Nephron progenitor cell (in vitro differentiated cells): ENCODE results near the gene MAPK8IP3.

Experiments
- DNase-seq: peaks from one replicate; pipeline ENCODE4 v3.0.0; 2021
- H3K27ac Mint-ChIP-seq: 2 replicates; pipeline ENCODE4 v1.8.0; 2021; ENCODE audit warnings: mild to moderate bottlenecking, moderate library complexity, mixed read lengths
- H3K27me3 Mint-ChIP-seq: 2 replicates; pipeline ENCODE4 v1.8.0; 2021; ENCODE audit warnings: mild to moderate bottlenecking, low read depth, mixed read lengths; ENCODE audit not compliant: poor library complexity
- H3K36me3 Mint-ChIP-seq: 2 replicates; pipeline ENCODE4 v1.8.0; 2021; ENCODE audit warnings: low read depth, mixed read lengths
- H3K4me1 Mint-ChIP-seq: 2 replicates; pipeline ENCODE4 v1.8.0; 2021; ENCODE audit warnings: mixed read lengths
- H3K4me3 Mint-ChIP-seq: 2 replicates; pipeline ENCODE4 v1.8.0; 2021; ENCODE audit warnings: mild to moderate bottlenecking, moderate library complexity, mixed read lengths
- H3K9me3 Mint-ChIP-seq: 2 replicates; pipeline ENCODE4 v1.8.0; 2021; ENCODE audit warnings: mild to moderate bottlenecking, moderate library complexity, mixed read lengths
- TF ChIP-seq, protein P1 (sequence below): fragments of 200-600 bp; sonication (generic); IDR thresholded peaks from 2 replicates; pipeline ENCODE4 v1.5.0; 2021; ENCODE audit warnings: antibody characterized with exemption

Gene MAPK8IP3

DNA sequence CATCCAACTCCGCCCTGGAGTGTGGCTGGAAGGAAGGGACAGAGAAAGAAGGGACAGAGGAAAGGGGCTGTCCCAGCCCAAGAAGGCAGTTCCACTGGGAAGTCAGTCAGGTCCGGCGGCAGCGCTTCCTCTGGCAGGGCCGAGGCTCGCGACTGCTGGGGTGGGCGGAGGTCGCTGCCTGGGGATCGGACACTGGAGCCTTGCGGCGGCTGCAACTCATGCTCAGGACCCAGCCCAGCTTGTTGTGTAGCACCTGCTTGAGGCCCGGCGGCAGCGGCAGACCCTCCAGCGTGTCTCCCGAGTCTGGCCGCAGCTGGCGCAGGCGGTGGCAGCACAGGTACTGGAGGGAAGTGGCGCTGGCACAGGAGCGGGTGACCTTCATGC is 71.0 kb downstream of the MAPK8IP3 start:
- TF ChIP-seq, protein P1, sequence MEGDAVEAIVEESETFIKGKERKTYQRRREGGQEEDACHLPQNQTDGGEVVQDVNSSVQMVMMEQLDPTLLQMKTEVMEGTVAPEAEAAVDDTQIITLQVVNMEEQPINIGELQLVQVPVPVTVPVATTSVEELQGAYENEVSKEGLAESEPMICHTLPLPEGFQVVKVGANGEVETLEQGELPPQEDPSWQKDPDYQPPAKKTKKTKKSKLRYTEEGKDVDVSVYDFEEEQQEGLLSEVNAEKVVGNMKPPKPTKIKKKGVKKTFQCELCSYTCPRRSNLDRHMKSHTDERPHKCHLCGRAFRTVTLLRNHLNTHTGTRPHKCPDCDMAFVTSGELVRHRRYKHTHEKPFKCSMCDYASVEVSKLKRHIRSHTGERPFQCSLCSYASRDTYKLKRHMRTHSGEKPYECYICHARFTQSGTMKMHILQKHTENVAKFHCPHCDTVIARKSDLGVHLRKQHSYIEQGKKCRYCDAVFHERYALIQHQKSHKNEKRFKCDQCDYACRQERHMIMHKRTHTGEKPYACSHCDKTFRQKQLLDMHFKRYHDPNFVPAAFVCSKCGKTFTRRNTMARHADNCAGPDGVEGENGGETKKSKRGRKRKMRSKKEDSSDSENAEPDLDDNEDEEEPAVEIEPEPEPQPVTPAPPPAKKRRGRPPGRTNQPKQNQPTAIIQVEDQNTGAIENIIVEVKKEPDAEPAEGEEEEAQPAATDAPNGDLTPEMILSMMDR: no peak
- DNase-seq: no peak
- Mint-ChIP-seq H3K27ac (peak overlapping the region; percentile 69), H3K27me3 (no peaks in the 10 kb centered on the region), H3K4me1 (peaks cover 20% of the 10 kb centered on the region), H3K4me3 (no peak overlapping the region), H3K36me3 (no peaks in the 10 kb centered on the region), H3K9me3 (no peaks in the 10 kb centered on the region)

DNA sequence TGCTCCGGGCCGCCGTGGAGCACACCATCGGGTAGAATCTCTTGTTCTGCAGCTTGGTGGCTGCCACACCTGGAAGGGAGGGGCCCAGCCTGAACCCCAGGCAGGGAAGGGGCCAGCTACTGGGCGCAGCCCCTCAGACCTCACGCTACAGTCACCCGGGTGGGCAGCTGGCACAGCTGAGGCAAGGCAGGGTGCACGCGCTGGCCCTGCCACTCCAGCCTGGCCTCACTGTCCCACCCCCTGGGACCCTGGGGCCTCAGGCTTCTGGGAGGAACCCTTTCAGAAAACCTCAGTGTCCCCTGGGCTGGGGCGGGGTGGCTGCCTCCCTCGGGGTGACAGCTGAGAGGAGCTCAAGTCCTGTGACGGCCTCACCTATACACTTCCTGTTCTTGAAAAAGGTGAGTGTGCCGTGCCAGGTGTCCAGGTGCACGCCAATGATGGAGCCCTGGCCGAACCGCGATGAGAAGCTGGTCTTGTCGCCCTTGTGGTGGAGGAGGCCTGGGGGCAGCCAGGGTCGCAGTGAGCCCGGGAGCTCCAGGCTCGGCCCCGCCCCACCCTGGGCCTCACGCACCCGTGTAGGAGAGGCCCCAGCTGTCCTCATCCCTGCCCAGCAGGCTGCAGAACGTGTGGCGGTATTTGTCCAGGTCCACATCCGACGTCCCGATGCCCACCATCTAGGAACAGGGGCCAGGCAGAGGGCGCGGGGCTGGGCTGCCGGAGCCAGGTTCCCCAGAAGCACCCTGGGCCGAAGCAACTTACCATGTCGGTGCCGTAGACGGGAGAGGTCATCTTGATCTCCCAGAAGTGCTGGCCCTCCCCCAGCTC is 71.6 kb downstream of the MAPK8IP3 start:
- H3K4me1 Mint-ChIP-seq: peaks cover 16% of the 10 kb centered on the region
- no peaks in the 10 kb centered on the region for H3K27me3 Mint-ChIP-seq
- H3K36me3 Mint-ChIP-seq: no peaks in the 10 kb centered on the region
- no peaks in the 10 kb centered on the region for H3K9me3 Mint-ChIP-seq
- TF ChIP-seq, protein P1: no peak
- no peak overlapping the region for H3K27ac Mint-ChIP-seq
- no peak for DNase-seq
- H3K4me3 Mint-ChIP-seq: no peak overlapping the region

DNA sequence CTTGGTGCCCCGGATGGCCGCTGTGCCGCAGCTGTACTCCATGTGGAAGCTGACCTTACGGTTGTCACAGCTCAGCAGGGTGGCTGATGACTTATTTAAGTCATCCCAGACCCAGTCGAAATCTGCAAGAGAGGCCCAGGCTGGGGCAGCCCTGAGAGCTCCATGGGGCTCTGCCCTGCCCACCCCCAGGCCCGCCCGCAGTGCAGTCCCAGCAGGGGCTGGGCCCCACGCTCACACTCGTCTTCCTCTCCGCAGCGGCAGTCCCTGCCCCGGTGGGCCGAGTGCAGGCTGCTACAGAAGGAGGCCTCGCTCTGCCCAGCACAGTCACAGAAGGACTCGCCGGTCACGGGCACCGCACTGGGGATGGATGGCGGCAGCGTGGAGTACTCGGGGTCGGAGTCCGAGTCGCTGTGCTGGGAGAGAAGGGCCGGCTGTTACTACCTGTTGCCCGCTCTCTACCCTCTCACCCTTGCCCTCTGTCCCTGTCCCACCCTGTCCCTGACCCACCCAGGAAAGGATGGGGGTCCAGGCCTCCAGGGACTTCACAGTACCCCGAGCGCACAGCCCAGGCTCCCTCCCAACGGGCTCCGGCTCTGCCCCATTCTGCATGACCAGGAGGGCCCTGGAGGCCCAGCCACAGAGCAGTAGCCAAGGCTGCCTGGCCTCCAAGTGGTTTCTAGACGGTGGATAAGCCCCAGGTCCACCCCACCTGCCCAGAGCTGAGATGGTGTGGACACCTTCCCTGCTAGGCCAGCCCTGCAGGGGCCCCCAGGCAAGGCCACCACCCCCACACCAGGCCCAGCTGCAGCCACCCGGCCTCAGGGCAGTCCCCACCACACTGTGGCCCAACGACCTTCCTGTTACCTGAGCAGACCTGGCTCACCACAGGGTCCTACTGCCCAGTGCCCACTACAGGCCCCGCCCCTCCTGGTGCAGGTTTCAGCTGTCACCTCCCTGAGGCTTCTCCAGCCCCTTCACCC is 72.5 kb downstream of the MAPK8IP3 start:
- peak overlapping the region; percentile 24 for H3K27ac Mint-ChIP-seq
- TF ChIP-seq, protein P1: no peak
- peaks cover 4% of the 10 kb centered on the region for H3K36me3 Mint-ChIP-seq
- DNase-seq: peak; percentile 5
- H3K4me3 Mint-ChIP-seq: no peak overlapping the region
- H3K27me3 Mint-ChIP-seq: no peaks in the 10 kb centered on the region
- H3K4me1 Mint-ChIP-seq: peaks cover 20% of the 10 kb centered on the region
- no peaks in the 10 kb centered on the region for H3K9me3 Mint-ChIP-seq

DNA sequence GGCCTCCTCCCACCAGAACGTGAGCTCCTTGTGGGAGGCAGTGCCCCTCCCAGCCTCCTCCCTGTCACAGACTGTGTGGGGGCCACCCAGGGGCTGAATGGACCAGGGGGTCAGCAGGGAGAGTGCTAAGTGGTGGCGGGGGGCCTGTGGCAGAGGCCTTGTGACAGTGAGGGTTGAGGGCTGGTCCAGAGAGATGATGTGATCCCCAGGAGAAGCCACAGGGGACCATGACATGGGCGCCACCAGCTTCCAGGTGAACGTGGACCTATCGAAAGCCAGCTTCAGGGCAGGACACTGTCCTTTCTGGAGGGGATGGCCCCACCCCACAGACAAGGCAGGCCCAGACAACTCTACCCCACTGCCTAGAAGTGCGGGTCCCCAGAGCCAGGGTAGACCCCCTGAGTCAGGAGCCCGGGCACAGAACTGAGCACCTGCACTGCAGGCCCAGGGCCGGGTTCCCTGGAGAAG is 73.3 kb downstream of the MAPK8IP3 start:
- TF ChIP-seq, protein P1: no peak
- no peaks in the 10 kb centered on the region for H3K27me3 Mint-ChIP-seq
- no peak for DNase-seq
- H3K4me3 Mint-ChIP-seq: no peak overlapping the region
- no peaks in the 10 kb centered on the region for H3K9me3 Mint-ChIP-seq
- H3K4me1 Mint-ChIP-seq: peaks cover 23% of the 10 kb centered on the region
- H3K36me3 Mint-ChIP-seq: peaks cover 4% of the 10 kb centered on the region
- peak overlapping the region; percentile 24 for H3K27ac Mint-ChIP-seq

DNA sequence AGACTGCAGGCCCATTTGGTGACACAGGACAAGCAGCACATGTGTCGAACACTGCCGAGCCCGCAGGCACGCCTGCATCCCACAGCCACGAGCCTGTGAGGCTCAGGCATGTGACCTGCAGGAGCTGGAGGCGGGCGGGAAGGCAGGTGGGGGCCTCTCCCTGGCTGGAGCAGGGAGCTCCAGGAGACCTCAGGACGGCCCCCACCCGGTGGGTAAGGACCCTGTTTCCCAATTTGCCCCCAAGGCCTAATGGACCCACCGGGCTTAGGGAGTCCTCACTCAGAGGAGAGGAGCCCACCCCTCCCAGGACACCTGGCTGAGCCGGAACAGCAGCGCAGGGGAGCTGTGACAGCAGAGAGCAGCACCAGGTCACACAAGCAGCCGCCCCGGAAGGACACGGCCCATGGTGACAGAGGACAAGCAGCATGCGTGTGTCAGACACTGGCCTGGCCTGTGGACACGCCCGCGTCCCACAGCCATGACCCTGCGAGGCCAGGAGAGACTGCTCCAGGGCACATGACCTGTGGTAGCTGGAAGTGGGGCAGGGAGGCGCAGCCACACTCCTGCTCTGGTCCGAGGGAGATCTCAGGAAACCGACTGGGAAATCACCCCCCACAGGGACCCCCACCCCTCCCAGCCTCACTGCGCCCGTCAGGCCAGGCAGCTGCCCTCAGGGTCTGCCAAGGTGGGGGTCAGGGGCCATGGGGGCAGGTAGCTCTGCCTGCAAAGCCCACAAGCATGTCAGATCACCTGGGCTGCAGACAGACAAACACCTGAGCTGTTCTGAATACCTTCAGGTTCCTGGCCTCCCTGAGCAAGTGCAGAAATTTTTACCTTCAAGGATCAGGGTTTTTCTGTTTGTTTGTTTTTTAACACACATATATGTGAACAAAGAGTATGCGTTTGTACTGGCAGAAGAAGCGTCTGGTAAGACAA is 74.0 kb downstream of the MAPK8IP3 start:
- no peak overlapping the region for H3K27ac Mint-ChIP-seq
- H3K4me3 Mint-ChIP-seq: peak overlapping the region; percentile 88

More for the DNA sequence above, 74.0 kb downstream of the MAPK8IP3 start:
- no peak for DNase-seq
- Mint-ChIP-seq H3K9me3 (no peaks in the 10 kb centered on the region), H3K27me3 (no peaks in the 10 kb centered on the region), H3K36me3 (peaks cover 4% of the 10 kb centered on the region), H3K4me1 (peaks cover 24% of the 10 kb centered on the region)
- TF ChIP-seq, protein P1: no peak
